ENCODE results near the gene FOXO3. TPM values are rescaled to one million over a fixed set of nuclear protein-coding genes. Genes with fewer than 3 reads are reported as not detected.
"Not testable (repeated sequence)": the region's sequence is repeated elsewhere in the genome, so short reads cannot be mapped to it uniquely, and the experiment has no call there.

Gene FOXO3
- total RNA-seq, 1 donor from 2014 or later, result 15.5 TPM

DNA sequence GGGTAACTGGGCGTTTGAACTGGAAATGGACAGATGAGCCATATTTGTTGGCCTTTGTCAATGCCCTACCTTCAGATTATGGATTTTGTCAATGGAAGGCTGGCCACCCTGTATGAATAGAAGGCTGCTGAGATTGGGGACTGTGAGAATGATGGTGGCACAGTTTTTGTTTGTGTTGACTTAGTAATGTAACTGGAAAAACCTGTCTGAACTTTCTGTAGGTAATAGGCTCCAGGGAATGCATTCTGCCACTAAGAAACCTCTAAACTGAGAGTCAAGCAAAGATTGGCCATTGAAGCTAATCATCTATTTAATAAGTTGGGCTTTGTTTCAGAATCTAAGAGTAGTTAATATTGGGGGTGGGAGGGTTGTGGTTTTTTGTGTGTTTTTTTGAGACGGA, 97.5 kb downstream of the FOXO3 start:
- DNase-seq (ENCODE audit: low read depth, low spot score), result no peak

DNA sequence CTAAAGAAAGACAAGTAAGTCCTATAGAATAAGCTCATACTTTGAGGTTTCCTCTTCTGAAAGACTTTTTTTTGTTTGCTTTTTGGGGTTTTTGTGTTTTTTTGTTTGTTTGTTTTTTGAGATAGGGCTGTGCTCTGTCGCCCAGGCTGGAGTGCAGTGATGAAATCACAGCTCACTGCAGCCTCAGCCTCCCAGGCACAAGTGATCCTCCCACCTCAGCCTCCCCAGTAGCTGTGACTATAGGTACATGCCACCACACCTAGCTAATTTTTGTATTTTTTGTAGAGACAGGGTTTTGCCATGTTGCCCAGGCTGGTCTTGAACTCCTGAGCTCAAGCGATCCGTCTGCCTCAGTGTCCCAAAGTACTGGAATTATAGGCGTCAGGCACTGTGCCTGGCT, 98.1 kb downstream of the FOXO3 start:
- DNase-seq (ENCODE audit: low read depth, low spot score), result not testable (repeated sequence)

DNA sequence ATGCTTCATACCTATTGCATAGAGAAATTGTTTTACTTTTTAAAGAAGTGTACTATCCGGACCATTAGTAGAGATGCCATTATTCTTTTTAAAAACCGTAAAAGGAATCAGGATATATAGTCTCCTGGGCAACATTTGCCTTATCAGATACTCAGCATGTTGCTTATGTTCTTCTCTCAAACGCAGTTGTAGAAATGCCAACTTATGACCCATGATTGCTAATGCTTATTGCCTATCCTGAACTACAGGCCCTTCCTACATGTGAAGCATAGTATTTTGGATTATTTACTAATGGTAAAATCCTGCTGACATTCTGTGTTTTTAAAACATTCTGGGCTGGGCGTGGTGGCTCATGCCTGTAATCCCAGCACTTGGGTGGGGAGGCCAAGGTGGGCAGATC, 99.5 kb downstream of the FOXO3 start:
- DNase-seq (ENCODE audit: low read depth, low spot score), result no peak

DNA sequence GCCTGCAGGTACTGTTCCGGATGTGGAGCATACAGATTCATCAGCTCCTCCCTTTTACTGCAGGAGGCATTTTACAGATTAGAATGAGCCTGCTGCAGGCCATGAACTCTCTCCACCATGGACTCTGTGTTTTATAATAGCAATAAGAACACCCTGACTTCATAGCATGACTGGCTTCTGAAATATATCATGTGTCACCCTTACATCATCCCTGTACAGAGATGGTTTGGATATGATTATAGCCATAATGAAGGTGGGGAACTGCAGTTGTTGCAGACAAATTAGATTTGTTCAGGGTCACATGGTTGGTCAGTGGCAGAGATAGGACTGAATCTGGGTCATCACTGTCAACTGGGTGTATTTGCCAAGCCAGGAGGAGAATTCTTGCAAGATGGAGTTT, 100.7 kb downstream of the FOXO3 start:
- no peak for DNase-seq (ENCODE audit: low read depth, low spot score)

DNA sequence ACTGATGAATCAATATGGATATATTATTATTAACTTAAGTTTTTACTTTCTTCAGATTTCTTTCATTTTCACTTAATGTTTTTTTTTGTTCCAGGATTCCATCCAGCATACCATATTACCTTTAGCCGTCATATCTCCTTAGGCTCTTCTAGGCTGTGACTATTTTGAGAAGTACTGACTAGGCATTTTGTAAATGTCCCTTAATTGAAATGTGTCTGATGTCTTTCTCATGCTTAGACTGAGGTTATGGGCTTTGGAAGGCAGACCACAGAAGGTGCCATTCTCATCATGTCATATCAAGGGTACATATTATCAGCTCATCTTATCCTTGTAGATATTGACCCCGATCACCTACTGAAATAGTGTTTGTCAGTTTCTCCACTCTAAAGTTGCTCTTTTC, 101.3 kb downstream of the FOXO3 start:
- no peak for DNase-seq (ENCODE audit: low read depth, low spot score)

DNA sequence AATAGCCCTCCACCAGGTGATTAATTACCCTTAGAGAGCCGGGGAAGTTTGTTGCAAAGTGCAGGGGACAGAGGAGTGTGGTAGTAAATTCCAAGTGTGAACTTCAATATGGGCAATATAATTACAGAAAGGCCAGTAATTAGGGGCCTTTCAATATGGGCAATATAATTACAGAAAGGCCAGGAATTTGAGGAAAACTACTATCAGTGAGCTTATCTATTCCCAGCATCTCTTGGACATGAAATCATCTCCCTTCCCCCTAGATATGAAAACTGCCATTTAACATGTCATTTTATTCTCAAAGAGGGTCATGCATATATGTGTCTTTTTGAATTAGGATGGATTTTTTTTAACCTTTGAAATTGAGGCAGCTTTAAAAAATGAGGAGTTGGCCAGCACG, 102.0 kb downstream of the FOXO3 start:
- no peak for DNase-seq (ENCODE audit: low read depth, low spot score)

DNA sequence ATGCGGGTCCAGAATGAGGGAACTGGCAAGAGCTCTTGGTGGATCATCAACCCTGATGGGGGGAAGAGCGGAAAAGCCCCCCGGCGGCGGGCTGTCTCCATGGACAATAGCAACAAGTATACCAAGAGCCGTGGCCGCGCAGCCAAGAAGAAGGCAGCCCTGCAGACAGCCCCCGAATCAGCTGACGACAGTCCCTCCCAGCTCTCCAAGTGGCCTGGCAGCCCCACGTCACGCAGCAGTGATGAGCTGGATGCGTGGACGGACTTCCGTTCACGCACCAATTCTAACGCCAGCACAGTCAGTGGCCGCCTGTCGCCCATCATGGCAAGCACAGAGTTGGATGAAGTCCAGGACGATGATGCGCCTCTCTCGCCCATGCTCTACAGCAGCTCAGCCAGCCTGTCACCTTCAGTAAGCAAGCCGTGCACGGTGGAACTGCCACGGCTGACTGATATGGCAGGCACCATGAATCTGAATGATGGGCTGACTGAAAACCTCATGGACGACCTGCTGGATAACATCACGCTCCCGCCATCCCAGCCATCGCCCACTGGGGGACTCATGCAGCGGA, 102.9 kb downstream of the FOXO3 start:
- not testable (repeated sequence) for DNase-seq (ENCODE audit: low read depth, low spot score)

DNA sequence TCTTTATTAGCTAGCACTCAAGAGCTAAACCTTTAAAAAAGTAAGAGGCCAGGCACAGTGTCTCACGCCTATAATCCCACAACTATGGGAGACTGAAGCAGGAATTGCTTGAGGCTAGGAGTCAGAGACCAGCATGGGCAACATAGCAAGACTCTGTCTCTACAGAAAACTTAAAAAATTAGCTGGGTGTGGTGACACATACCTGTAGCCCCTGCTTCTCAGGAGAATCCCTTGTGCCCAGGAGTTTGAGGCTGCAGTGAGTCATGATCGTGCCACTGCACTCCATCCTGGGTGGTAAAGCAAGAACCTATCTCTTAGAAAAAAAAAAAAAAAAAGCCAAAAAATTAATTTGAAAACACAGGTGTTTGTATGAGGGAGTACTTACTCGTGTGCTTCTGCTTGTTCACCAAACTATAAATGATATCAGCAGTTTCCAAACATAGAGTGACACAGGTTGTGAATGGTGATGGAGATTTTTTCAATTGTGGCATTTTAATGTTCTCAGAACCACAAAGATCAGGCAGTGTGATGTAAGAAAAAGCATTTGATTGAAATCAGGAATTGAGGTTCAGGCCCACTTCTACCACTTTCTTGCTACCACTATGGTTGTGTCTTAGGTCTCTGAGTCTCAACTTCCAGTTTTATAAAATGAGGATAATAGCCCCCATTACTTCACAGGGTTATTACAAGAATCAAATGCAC, 104.9 kb downstream of the FOXO3 start:
- DNase-seq (ENCODE audit: low read depth, low spot score), result no peak

DNA sequence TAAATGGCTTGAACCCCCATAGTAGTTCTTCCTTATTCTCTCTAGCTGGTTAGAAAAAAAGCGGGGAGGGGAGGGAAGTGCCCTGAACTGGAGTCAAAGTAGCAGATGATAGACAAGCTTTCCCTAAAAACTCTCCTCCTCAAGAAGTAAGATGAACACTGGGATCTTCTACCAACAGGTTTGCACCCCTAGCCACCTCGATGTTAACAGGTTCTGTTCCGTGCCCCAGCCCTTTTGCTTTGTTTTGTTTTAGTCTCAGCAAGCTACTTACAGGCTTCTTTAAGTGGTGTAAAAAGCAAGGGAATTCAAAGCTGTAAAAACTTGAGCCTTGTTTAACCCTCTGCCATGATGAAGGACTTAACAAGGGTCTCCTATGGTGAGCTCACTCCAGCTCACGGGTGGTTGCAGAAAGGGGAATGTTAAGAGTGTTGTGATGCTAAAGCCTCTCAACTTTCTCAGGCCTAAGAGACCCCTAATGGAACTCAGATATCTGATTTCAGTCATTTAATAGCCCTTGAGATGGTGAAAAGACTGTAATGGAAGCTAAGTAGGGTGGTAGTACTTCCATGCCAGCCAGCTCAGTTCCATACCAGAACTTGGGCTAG, 106.0 kb downstream of the FOXO3 start:
- DNase-seq (ENCODE audit: low read depth, low spot score), result no peak

DNA sequence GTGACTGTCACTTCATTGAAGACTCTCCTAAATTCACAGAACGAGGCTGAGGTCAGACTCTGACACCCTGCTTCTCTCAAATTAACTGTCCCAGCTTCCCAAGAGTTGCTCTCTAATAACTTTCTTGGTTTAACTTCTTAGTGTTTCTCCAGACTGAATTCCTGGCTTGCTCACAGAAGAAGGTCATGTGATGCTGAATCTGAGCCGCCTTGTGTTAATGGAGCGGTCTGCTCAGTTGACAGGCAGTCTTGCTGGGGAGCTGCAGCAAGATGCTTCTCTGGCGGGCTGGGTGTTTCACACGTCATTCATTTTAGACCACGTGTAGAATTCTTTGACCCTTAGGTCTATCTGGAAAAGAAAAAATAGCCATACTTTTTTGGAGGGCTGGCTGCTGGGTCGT, 107.3 kb downstream of the FOXO3 start:
- DNase-seq (ENCODE audit: low read depth, low spot score), result no peak

DNA sequence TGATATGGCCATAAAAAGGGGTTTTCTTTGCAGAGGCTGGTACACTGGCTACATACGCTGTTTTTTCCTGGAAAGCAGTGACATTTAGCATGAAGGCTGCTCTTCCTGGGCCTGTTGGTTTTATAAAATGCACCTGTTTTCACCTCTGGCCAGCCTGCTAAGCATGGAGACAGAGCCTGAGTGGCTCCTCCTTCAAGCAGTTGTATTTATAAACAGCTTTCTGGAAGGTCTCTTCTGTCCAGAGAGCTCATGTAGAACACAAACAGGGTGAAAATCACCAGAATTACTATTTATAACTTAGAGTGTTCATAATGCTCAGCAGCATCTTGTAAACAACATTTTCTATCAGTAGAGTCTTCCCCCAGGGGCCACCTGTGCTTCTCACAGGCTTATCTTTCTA, 109.0 kb downstream of the FOXO3 start:
- DNase-seq (ENCODE audit: low read depth, low spot score), result no peak

DNA sequence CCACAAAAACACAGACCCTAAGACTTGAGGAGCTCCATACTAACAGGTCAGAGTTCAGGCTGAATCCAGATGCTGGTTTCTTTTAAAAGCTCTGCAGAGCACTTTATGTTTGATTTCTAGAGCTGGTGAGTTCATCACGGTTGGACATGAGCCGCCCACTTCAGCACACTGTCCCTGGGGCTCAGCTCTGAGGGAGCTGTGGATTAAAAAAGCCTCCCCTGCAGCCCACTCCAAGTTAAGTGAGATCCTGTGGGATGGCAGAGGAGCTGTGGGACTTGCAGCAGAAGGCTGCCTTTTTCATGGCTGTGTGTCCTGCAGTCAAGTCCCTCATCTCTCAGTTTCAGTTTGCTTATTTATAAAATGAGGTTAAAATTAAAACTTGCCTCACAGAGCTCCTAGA, 110.5 kb downstream of the FOXO3 start:
- DNase-seq (ENCODE audit: low read depth, low spot score), result no peak

DNA sequence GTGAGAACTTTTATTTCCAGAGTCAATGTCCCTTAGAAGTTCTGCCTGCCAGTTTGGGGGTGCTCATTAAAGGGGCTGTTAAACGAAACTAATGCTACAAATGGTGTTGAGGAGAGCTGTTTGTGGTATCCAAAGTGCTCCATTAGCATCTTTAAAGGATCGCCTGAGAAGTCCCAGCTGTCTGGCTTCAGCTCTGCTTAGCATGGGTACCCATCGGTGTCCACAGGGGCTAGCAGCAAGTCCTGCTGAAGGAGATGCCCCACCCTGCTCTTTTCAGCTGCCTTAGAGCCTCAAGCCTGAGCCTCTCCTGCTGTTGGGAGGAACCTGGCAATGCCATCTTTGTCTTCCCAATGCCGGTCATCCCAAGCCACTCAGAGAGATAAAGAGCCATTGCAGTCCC, 111.1 kb downstream of the FOXO3 start:
- no peak for DNase-seq (ENCODE audit: low read depth, low spot score)

DNA sequence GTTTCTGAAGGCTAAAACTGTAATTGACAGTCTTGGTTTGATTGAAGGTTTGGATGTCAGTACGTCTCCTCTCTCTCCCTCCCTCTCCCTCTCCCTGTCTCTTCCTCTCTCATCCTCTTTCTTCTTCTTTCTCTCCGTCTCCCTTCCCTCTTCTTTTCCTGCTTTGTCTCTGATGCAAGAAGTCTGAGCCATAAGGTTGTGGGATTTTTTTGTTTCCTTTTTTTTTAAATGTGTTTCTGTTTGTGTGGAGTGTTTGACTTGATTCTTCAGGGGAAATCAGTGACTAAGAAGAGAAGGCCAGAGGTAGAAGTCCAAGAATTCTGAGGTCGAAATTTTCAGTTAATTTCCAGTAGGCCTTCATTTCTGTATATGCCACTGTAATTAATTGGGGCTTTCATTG, 111.9 kb downstream of the FOXO3 start:
- DNase-seq (ENCODE audit: low read depth, low spot score), result no peak

DNA sequence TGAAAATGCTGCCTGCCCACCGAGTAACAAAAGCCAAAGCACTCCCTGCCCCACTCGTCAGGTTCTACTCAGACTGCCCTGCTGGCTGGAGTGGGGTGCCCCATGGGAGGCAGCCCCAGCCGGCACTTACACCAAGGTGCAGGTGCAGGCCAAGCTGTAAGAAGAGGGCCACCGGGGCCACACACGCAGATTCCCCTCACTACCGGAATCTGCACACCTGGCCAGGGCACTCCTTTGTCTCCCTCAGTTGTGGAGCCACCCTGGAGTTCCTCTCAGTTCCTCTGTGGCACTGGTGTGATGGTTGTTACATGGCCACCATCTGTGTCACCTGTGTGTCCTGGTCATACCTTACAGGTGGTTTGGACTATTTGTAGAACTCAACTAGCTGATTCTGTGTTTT, 112.4 kb downstream of the FOXO3 start:
- DNase-seq (ENCODE audit: low read depth, low spot score), result no peak

DNA sequence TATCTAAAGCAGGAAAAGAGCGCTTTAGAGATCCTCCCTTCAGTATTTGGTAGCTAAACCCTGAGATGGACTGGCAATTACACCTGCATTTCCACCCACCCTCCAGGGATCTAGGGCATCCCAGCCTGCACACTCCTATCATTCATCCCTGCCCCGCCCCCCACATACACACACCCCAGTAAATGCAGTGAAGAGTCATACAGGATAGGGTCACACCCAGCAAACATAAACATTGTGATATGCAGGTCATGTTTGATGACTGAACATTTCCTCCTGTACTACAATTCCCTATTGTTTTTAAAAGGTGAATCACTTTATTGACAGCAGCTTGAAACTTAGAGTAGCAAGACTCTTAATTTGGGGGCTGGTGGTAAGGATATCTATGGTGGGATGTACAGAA, 112.9 kb downstream of the FOXO3 start:
- no peak for DNase-seq (ENCODE audit: low read depth, low spot score)

DNA sequence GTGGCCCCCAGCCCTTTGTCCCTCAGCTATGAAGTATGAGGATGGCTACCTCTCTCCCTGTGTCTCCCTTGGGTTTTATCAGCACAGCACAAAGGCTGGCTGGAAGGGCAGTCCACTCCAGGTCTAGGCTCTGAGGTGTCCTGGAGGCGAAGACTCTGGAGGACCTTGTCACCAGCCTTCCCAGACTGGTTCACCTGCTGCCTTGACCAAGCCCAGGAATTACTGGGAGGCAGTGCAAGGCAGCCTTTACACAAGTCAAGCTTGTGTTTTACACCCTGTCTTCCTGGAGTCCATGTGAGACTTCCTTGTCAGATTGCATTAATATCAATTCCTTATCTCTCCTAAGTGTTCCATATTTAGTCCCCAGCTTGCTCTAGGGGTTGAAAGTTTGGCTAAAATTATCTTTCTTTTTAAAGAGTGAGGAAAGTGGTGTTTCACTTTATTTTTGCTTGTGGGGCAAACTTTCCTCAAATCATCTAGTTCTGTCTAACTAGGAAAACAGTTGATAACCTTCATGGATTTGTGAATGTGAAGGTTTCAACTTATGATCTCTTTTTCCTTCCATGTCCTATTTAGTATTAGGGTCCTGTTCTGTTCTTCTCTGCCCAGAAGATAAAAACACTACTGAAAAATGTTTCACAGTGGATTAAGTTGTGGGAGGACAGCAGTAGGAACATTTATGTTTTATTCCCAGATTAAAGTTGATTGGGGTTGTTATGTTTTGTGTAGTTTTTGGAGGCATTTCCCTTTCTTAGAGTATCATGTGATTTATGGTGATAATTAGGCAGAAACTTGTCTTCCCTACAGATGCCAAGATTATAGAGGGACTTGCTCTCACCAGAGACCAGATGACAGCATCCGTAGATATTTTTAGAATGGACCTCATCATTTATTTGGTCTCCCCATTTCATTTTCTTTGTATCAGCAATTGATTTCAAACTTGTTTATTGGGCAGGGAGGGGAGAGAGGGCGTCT, 114.8 kb downstream of the FOXO3 start:
- no peak for DNase-seq (ENCODE audit: low read depth, low spot score)

DNA sequence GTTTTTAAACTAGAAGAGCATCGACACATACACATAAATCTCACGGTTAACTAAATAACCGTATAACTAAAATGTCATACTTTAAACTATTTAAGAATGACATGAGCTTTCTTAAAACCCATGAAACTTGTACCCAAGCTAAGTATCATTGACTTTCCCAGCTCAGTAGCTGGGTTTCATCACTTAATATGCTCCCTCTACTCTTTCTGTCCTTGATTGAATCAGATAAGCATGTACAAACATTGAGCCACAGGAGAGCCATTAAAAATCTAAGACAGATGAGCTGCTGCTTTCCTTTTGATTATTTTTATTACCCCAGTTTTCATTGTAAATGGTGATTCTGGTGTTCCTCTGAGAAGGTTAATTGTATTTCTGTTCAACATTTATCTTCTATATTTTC, 115.8 kb downstream of the FOXO3 start:
- no peak for DNase-seq (ENCODE audit: low read depth, low spot score)

DNA sequence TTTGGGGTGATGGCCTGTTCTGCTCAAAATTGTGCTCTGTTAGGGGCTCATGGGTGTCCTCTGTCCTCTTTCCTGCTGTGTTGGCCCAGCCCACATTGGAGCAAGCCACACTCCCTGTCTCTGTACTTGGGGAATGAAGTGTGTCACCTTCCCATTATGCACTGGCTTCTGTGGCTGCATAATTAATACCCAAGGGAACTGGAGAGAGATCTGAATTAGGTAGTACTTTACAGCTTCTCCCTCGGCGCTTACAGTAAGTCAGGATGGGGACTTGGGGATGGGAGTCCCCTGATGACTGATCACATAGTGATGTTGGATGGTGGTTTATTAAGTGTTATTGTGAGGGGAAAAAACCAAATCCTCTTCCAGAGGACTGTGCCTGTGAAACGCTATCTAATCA, 116.6 kb downstream of the FOXO3 start:
- no peak for DNase-seq (ENCODE audit: low read depth, low spot score)

DNA sequence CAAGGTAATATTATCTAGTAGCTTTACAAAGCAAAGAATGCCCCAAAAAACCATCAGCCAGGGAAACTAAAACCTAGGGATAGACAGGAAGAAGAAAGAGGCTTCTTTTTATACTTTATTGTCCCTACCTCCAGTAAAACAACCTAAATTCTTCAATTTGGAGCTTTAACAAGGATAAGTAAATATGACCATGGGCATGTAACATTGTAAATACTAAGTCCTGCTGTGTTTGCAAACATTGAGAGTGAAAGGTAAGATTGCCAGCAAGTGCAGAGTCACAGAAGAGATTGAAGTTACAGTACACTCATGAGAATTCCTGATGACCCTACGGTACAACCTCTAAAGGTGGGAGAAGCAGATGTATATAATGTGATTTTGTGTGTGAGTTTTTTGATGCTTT, 117.2 kb downstream of the FOXO3 start:
- no peak for DNase-seq (ENCODE audit: low read depth, low spot score)

DNA sequence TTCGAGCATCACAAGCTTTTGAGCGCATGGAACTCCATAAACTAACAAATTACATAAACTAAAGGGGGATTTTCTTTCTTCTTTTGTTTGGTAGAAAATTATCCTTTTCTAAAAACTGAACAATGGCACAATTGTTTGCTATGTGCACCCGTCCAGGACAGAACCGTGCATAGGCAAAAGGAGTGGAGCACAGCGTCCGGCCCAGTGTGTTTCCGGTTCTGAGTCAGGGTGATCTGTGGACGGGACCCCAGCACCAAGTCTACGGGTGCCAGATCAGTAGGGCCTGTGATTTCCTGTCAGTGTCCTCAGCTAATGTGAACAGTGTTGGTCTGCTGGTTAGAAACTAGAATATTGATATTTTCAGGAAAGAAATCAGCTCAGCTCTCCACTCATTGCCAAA, 119.6 kb downstream of the FOXO3 start:
- not testable (repeated sequence) for DNase-seq (ENCODE audit: low read depth, low spot score)

DNA sequence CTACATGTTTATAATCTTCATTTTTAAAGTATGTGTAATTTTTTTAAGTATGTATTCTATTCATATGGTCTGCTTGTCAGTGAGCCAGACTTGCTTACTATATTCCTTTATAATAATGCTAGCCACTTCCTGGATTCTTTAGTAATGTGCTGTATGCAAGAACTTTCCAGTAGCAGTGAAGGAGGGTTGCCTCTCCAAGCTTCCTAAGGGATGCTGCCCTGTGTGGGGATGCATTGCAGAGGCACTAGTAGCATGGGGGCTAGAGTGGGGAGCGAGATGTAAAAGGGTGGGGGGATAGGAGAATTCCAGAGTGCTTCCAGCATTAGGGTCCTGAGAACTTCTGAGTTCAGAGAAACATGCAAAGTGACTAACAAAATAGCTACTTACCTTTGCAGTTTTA, 121.0 kb downstream of the FOXO3 start:
- DNase-seq (ENCODE audit: low read depth, low spot score), result not testable (repeated sequence)

All from pulmonary artery endothelial cell (primary cell).